ENCODE measurements around the gene DYDC1. TPM values are rescaled to one million over a fixed set of nuclear protein-coding genes. Genes with fewer than 3 reads are reported as not detected.

The DYDC1 gene
- total RNA-seq, 1 donor from 2014 or later, result not detected

- H3K4me3 ChIP-seq (ENCODE audit: insufficient read depth, low read depth, low read length), result no peak overlapping the region
- H3K4me1 ChIP-seq (ENCODE audit: insufficient read depth, low read length), result no peaks in the 10 kb centered on the region
- H3K27ac ChIP-seq (ENCODE audit: low read depth, low read length), result no peak overlapping the region
- no peaks in the 10 kb centered on the region for H3K36me3 ChIP-seq (ENCODE audit: insufficient read depth, low read length)
- no peaks in the 10 kb centered on the region for H3K36me3 Mint-ChIP-seq (ENCODE audit: low read depth, unreplicated experiment)
- DNase-seq (ENCODE audit: low read depth) (no peak), FAIRE-seq (no peak)
- H3K4me1 Mint-ChIP-seq (ENCODE audit: low read depth, unreplicated experiment), result peaks cover 10% of the 10 kb centered on the region
- H2AFZ ChIP-seq (ENCODE audit: low read depth, low read length), result no peak overlapping the region
- H3K9ac ChIP-seq (ENCODE audit: low read length), result no peak overlapping the region
- H3K27me3 ChIP-seq (ENCODE audit: insufficient read depth, low read length), result peaks cover 3% of the 10 kb centered on the region
- no peaks in the 10 kb centered on the region for H3K9me3 ChIP-seq (ENCODE audit: insufficient read depth, low read depth, low read length)
- no peak overlapping the region for H3K4me3 Mint-ChIP-seq (ENCODE audit: unreplicated experiment)
- no peak overlapping the region for H3K27ac Mint-ChIP-seq (ENCODE audit: unreplicated experiment)
- TF ChIP-seq EZH2 (IDR thresholded peaks at IDR 0.05; ENCODE audit: insufficient read depth, low read length) (no peak), CTCF (IDR thresholded peaks at IDR 0.05; ENCODE audit: insufficient read depth, low read depth, low read length) (no peak)
- no peak overlapping the region for H3K4me2 ChIP-seq (ENCODE audit: low read length)
- no peaks in the 10 kb centered on the region for H3K9me3 Mint-ChIP-seq (ENCODE audit: unreplicated experiment)
- H4K20me1 ChIP-seq (ENCODE audit: insufficient read depth, low read length), result no peaks in the 10 kb centered on the region
- no peaks in the 10 kb centered on the region for H3K27me3 Mint-ChIP-seq (ENCODE audit: low read depth, unreplicated experiment)
- H3K79me2 ChIP-seq (ENCODE audit: insufficient read depth, low read length), result no peaks in the 10 kb centered on the region
Measured at GRCh38 chr10:80350251-80350650, 6.3 kb downstream of the DYDC1 start.

- Histone ChIP-seq H3K9me3 (ENCODE audit: insufficient read depth, low read depth, low read length) (no peaks in the 10 kb centered on the region), H3K79me2 (ENCODE audit: insufficient read depth, low read length) (no peaks in the 10 kb centered on the region), H3K27me3 (ENCODE audit: insufficient read depth, low read length) (no peaks in the 10 kb centered on the region), H4K20me1 (ENCODE audit: insufficient read depth, low read length) (no peaks in the 10 kb centered on the region), H3K9ac (ENCODE audit: low read length) (no peak overlapping the region), H3K27ac (ENCODE audit: low read depth, low read length) (no peak overlapping the region), H3K4me2 (ENCODE audit: low read length) (no peak overlapping the region), H3K4me1 (ENCODE audit: insufficient read depth, low read length) (no peaks in the 10 kb centered on the region), H3K4me3 (ENCODE audit: insufficient read depth, low read depth, low read length) (no peak overlapping the region), H2AFZ (ENCODE audit: low read depth, low read length) (no peak overlapping the region), H3K36me3 (ENCODE audit: insufficient read depth, low read length) (no peaks in the 10 kb centered on the region)
- FAIRE-seq (no peak), DNase-seq (ENCODE audit: low read depth) (no peak)
- no peaks in the 10 kb centered on the region for H3K9me3 Mint-ChIP-seq (ENCODE audit: unreplicated experiment)
- H3K36me3 Mint-ChIP-seq (ENCODE audit: low read depth, unreplicated experiment), result no peaks in the 10 kb centered on the region
- TF ChIP-seq CTCF (IDR thresholded peaks at IDR 0.05; ENCODE audit: insufficient read depth, low read depth, low read length) (no peak), EZH2 (IDR thresholded peaks at IDR 0.05; ENCODE audit: insufficient read depth, low read length) (no peak)
- H3K27me3 Mint-ChIP-seq (ENCODE audit: low read depth, unreplicated experiment), result no peaks in the 10 kb centered on the region
- peaks cover 5% of the 10 kb centered on the region for H3K4me1 Mint-ChIP-seq (ENCODE audit: low read depth, unreplicated experiment)
- no peak overlapping the region for H3K4me3 Mint-ChIP-seq (ENCODE audit: unreplicated experiment)
- H3K27ac Mint-ChIP-seq (ENCODE audit: unreplicated experiment), result no peak overlapping the region
Measured at GRCh38 chr10:80344912-80345311, 11.6 kb downstream of the DYDC1 start.

GRCh38 chr10:80344276-80344675, 12.3 kb downstream of the DYDC1 start:
- Histone ChIP-seq H3K4me3 (ENCODE audit: insufficient read depth, low read depth, low read length) (no peak overlapping the region), H3K36me3 (ENCODE audit: insufficient read depth, low read length) (no peaks in the 10 kb centered on the region), H3K9ac (ENCODE audit: low read length) (no peak overlapping the region), H3K79me2 (ENCODE audit: insufficient read depth, low read length) (no peaks in the 10 kb centered on the region), H3K4me1 (ENCODE audit: insufficient read depth, low read length) (no peaks in the 10 kb centered on the region), H2AFZ (ENCODE audit: low read depth, low read length) (no peak overlapping the region), H3K27me3 (ENCODE audit: insufficient read depth, low read length) (no peaks in the 10 kb centered on the region), H3K9me3 (ENCODE audit: insufficient read depth, low read depth, low read length) (no peaks in the 10 kb centered on the region), H3K4me2 (ENCODE audit: low read length) (no peak overlapping the region), H4K20me1 (ENCODE audit: insufficient read depth, low read length) (no peaks in the 10 kb centered on the region), H3K27ac (ENCODE audit: low read depth, low read length) (no peak overlapping the region)
- DNase-seq (ENCODE audit: low read depth) (no peak), FAIRE-seq (no peak)
- Mint-ChIP-seq H3K36me3 (ENCODE audit: low read depth, unreplicated experiment) (no peaks in the 10 kb centered on the region), H3K4me3 (ENCODE audit: unreplicated experiment) (no peak overlapping the region), H3K27me3 (ENCODE audit: low read depth, unreplicated experiment) (no peaks in the 10 kb centered on the region), H3K9me3 (ENCODE audit: unreplicated experiment) (no peaks in the 10 kb centered on the region), H3K4me1 (ENCODE audit: low read depth, unreplicated experiment) (no peaks in the 10 kb centered on the region), H3K27ac (ENCODE audit: unreplicated experiment) (no peak overlapping the region)
- TF ChIP-seq EZH2 (IDR thresholded peaks at IDR 0.05; ENCODE audit: insufficient read depth, low read length) (no peak), CTCF (IDR thresholded peaks at IDR 0.05; ENCODE audit: insufficient read depth, low read depth, low read length) (no peak)
